ENCODE results near the gene TSR3.

DNA sequence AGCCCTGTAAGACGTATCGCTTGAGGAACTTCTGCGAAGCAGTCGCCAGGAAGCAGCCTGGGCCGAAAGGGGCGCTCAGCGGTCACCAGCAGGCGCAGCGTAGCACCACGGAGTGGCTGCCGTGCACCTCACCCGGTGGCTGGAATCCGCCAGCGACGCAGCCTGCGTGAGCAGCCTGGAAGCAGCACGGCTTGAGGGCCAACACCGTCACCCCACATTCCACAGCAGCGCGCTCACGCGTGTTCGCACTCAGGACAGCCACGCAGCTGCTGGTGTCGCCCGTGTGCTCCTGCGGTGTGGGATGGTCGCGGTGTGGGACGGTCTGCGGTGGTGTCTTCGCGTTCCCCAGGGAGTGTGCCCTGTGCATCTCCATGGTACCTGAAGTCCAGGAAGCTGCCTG, 32.6 kb downstream of the TSR3 start:
- TF ChIP-seq EZH2 (IDR thresholded peaks at IDR 0.05; ENCODE audit: borderline replicate concordance, insufficient read depth, low read depth, low read length, poor library complexity, severe bottlenecking) = no peak
- TF ChIP-seq, protein P1, sequence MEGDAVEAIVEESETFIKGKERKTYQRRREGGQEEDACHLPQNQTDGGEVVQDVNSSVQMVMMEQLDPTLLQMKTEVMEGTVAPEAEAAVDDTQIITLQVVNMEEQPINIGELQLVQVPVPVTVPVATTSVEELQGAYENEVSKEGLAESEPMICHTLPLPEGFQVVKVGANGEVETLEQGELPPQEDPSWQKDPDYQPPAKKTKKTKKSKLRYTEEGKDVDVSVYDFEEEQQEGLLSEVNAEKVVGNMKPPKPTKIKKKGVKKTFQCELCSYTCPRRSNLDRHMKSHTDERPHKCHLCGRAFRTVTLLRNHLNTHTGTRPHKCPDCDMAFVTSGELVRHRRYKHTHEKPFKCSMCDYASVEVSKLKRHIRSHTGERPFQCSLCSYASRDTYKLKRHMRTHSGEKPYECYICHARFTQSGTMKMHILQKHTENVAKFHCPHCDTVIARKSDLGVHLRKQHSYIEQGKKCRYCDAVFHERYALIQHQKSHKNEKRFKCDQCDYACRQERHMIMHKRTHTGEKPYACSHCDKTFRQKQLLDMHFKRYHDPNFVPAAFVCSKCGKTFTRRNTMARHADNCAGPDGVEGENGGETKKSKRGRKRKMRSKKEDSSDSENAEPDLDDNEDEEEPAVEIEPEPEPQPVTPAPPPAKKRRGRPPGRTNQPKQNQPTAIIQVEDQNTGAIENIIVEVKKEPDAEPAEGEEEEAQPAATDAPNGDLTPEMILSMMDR (IDR thresholded peaks at IDR 0.05) = no peak

Measured in B cell (primary cell).